ENCODE measurements around the gene PTPRD. TPM values are rescaled to one million over a fixed set of nuclear protein-coding genes. Genes with fewer than 3 reads are reported as not detected.

The PTPRD gene
- total and polyA plus RNA-seq, 4 donors, result 97.4 to 229 (median 161) TPM

DNA sequence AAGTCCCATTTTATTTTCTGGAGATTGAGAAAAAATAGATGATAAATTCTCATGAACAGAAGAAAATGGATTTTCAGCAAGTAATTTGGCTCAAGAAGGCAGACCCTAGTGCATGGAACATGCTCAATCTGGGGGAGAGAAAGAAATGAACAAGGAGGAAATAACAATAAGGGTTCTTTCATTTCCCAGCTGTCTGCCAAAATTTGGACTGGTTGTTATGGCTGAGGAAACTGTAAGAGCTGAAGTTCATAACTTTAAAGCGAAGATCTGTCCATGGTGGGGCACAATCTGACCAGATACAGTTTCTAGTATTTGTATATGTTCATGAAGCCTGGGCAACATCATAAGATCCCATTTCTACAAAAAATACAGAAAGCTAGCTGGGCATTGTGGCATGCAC lies 1426.7 kb downstream of the PTPRD start:
- no peaks in the 10 kb centered on the region for H3K4me1 ChIP-seq (ENCODE audit: control insufficient read depth, insufficient read depth, low read length)
- WGBS (ENCODE audit: insufficient coverage), result no CpG with 5 or more reads among the region's 1 CpG
- no peaks in the 10 kb centered on the region for H3K9me3 ChIP-seq (ENCODE audit: control insufficient read depth, insufficient read depth, low read length)
- no peak overlapping the region for H3K4me3 ChIP-seq (ENCODE audit: low read depth, low read length)
- no peaks in the 10 kb centered on the region for H3K36me3 ChIP-seq (ENCODE audit: control insufficient read depth, insufficient read depth, low read length)
- DNase-seq (ENCODE audit: low read depth in 4 of 6, low spot score in 6 of 6), result no peak
- no peaks in the 10 kb centered on the region for H3K27me3 ChIP-seq (ENCODE audit: control insufficient read depth, insufficient read depth, low read length)
- H3K27ac ChIP-seq (ENCODE audit: low read depth, low read length), result no peak overlapping the region

GRCh38 chr9:9182431-9182830 lies 1430.4 kb downstream of the PTPRD start:
- H3K36me3 ChIP-seq (ENCODE audit: control insufficient read depth, insufficient read depth, low read length), result no peaks in the 10 kb centered on the region
- no peaks in the 10 kb centered on the region for H3K27me3 ChIP-seq (ENCODE audit: control insufficient read depth, insufficient read depth, low read length)
- H3K9me3 ChIP-seq (ENCODE audit: control insufficient read depth, insufficient read depth, low read length), result no peaks in the 10 kb centered on the region
- DNase-seq (ENCODE audit: low read depth in 4 of 6, low spot score in 6 of 6), result no peak
- H3K4me1 ChIP-seq (ENCODE audit: control insufficient read depth, insufficient read depth, low read length), result no peaks in the 10 kb centered on the region
- 100% methylated on average over 1 of the region's 2 CpGs for WGBS (ENCODE audit: insufficient coverage)
- no peak overlapping the region for H3K4me3 ChIP-seq (ENCODE audit: low read depth, low read length)
- H3K27ac ChIP-seq (ENCODE audit: low read depth, low read length), result no peak overlapping the region

DNA sequence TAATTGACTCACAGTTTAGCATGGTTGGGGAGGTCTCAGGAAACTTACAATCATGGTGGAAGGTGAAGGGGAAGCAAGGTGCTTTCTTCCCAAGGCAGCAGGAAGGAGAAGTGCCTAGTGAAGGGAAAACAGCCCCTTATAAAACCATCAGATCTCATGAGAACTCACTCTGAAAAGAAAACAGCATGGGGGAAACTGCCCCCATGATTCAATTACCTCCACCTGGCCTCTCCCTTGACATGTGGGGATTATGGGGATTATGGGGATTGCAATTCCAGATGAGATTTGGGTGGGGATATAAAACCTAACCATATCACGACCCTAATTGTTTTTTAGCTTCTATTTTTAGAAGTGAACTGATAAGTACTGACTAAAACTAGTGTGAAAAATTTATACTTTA lies 1435.7 kb downstream of the PTPRD start:
- Histone ChIP-seq H3K36me3 (ENCODE audit: control insufficient read depth, insufficient read depth, low read length) (no peaks in the 10 kb centered on the region), H3K4me1 (ENCODE audit: control insufficient read depth, insufficient read depth, low read length) (no peaks in the 10 kb centered on the region), H3K9me3 (ENCODE audit: control insufficient read depth, insufficient read depth, low read length) (no peaks in the 10 kb centered on the region), H3K27me3 (ENCODE audit: control insufficient read depth, insufficient read depth, low read length) (no peaks in the 10 kb centered on the region), H3K27ac (ENCODE audit: low read depth, low read length) (no peak overlapping the region), H3K4me3 (ENCODE audit: low read depth, low read length) (no peak overlapping the region)
- no CpG with 5 or more reads among the region's 1 CpG for WGBS (ENCODE audit: insufficient coverage)
- DNase-seq (ENCODE audit: low read depth in 4 of 6, low spot score in 6 of 6), result no peak

DNA sequence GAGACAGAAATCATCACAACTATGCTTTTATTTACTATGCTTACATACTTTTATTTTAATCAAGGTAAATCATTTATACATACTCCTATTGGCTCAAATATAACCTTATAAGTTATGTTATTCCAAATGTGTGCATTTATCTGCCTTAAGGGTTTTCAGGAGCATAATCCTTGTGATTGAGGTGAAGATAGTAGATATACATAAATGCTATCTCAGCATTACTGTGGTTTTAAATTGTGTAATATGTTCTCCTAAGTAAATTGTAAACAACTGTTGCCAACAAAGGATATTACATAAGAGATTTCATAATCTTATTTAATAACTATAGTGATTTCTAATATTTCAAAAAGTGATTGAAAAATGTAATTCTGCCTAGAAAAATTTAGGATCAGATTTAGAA lies 1438.4 kb downstream of the PTPRD start:
- Histone ChIP-seq H3K9me3 (ENCODE audit: control insufficient read depth, insufficient read depth, low read length) (no peaks in the 10 kb centered on the region), H3K27me3 (ENCODE audit: control insufficient read depth, insufficient read depth, low read length) (no peaks in the 10 kb centered on the region), H3K27ac (ENCODE audit: low read depth, low read length) (no peak overlapping the region), H3K36me3 (ENCODE audit: control insufficient read depth, insufficient read depth, low read length) (no peaks in the 10 kb centered on the region), H3K4me1 (ENCODE audit: control insufficient read depth, insufficient read depth, low read length) (no peaks in the 10 kb centered on the region), H3K4me3 (ENCODE audit: low read depth, low read length) (no peak overlapping the region)
- no peak for DNase-seq (ENCODE audit: low read depth in 4 of 6, low spot score in 6 of 6)

DNA sequence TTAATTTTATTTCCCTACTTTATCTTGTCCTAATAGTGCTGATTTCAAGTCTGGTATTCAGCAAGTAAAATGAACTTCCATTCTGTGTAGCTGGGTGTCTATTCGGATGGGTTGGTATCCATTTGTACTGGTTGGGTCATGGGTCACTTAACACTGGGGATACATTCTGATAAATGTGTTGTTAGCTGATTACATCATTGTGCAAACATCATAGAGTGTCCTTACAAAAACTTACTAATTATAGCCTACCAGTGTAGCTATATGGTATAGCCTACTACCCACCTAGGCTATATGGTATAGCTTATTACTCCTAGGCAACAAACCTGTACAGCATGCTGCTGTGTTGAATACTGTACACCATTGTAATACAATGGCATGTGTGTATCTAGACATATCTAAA lies 1439.5 kb downstream of the PTPRD start:
- DNase-seq (ENCODE audit: low read depth in 4 of 6, low spot score in 6 of 6), result no peak

GRCh38 chr9:9170439-9171134 lies 1442.2 kb downstream of the PTPRD start:
- H3K36me3 ChIP-seq (ENCODE audit: control insufficient read depth, insufficient read depth, low read length), result no peaks in the 10 kb centered on the region
- H3K27ac ChIP-seq (ENCODE audit: low read depth, low read length), result peak overlapping the region; percentile 17
- no peaks in the 10 kb centered on the region for H3K27me3 ChIP-seq (ENCODE audit: control insufficient read depth, insufficient read depth, low read length)
- WGBS (ENCODE audit: insufficient coverage), result 25% methylated on average over 1 of the region's 4 CpGs
- peak; percentile 27 to 84 (median 36) for DNase-seq (ENCODE audit: low read depth in 4 of 6, low spot score in 6 of 6)
- H3K4me3 ChIP-seq (ENCODE audit: low read depth, low read length), result no peak overlapping the region
- no peaks in the 10 kb centered on the region for H3K4me1 ChIP-seq (ENCODE audit: control insufficient read depth, insufficient read depth, low read length)
- H3K9me3 ChIP-seq (ENCODE audit: control insufficient read depth, insufficient read depth, low read length), result no peaks in the 10 kb centered on the region

More for the DNA sequence above, 1439.5 kb downstream of the PTPRD start:
- Histone ChIP-seq H3K27ac (ENCODE audit: low read depth, low read length) (no peak overlapping the region), H3K4me1 (ENCODE audit: control insufficient read depth, insufficient read depth, low read length) (no peaks in the 10 kb centered on the region), H3K27me3 (ENCODE audit: control insufficient read depth, insufficient read depth, low read length) (no peaks in the 10 kb centered on the region), H3K36me3 (ENCODE audit: control insufficient read depth, insufficient read depth, low read length) (no peaks in the 10 kb centered on the region), H3K4me3 (ENCODE audit: low read depth, low read length) (no peak overlapping the region), H3K9me3 (ENCODE audit: control insufficient read depth, insufficient read depth, low read length) (no peaks in the 10 kb centered on the region)
- WGBS (ENCODE audit: insufficient coverage), result no CpG with 5 or more reads among the region's 1 CpG

DNA sequence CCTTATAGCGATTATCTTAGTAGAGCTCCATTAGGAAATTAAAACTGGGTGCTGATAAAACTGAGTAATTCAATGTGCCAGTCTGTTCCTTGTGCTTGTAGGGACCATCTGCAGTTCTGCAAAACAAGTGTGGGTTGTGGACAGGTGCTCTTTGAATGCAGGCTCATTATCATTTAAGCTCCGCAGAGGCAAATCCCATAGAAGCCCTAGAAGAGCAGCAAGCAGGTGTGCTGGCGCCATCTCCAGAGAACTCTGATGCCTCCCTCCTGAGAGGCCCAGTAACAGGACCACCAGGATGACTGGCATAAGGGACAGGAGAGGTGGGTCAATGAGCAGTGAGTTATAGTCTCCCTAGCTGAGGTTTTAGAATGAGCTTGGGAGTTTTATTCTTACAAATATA lies 1470.8 kb downstream of the PTPRD start:
- no peaks in the 10 kb centered on the region for H3K9me3 ChIP-seq (ENCODE audit: control insufficient read depth, insufficient read depth, low read length)
- no peaks in the 10 kb centered on the region for H3K4me1 ChIP-seq (ENCODE audit: control insufficient read depth, insufficient read depth, low read length)
- H3K36me3 ChIP-seq (ENCODE audit: control insufficient read depth, insufficient read depth, low read length), result no peaks in the 10 kb centered on the region
- H3K27me3 ChIP-seq (ENCODE audit: control insufficient read depth, insufficient read depth, low read length), result no peaks in the 10 kb centered on the region
- peak in 2 of 6 donors; percentile 10 to 19 for DNase-seq (ENCODE audit: low read depth in 4 of 6, low spot score in 6 of 6)
- H3K4me3 ChIP-seq (ENCODE audit: low read depth, low read length), result no peak overlapping the region
- H3K27ac ChIP-seq (ENCODE audit: low read depth, low read length), result no peak overlapping the region
- WGBS (ENCODE audit: insufficient coverage), result 60% methylated on average over 1 of the region's 3 CpGs

GRCh38 chr9:9133526-9133925 lies 1479.3 kb downstream of the PTPRD start:
- no peak for DNase-seq (ENCODE audit: low read depth in 4 of 6, low spot score in 6 of 6)
- H3K27me3 ChIP-seq (ENCODE audit: control insufficient read depth, insufficient read depth, low read length), result no peaks in the 10 kb centered on the region
- no peak overlapping the region for H3K4me3 ChIP-seq (ENCODE audit: low read depth, low read length)
- no peaks in the 10 kb centered on the region for H3K36me3 ChIP-seq (ENCODE audit: control insufficient read depth, insufficient read depth, low read length)
- 100% methylated on average over 2 of the region's 3 CpGs for WGBS (ENCODE audit: insufficient coverage)
- H3K27ac ChIP-seq (ENCODE audit: low read depth, low read length), result no peak overlapping the region
- no peaks in the 10 kb centered on the region for H3K4me1 ChIP-seq (ENCODE audit: control insufficient read depth, insufficient read depth, low read length)
- H3K9me3 ChIP-seq (ENCODE audit: control insufficient read depth, insufficient read depth, low read length), result no peaks in the 10 kb centered on the region

DNA sequence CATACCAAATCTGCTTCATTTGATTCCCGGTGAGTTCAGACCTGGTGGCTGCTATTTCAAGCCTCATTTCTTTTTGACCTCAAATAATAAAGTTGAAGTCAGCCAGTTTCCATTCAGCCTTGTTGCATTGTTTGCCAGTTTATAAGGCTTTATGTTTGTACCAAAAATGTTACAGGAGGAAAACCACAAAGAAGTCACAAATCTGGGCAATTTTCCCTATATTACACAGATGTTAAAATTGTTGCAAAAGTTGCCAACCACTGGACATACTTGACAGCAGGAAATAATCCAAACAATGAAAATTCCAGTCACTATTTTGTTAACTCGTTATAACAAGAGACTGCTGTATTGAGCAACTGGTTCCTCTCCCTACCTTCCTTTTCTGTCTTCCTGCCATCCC lies 1488.2 kb downstream of the PTPRD start:
- Histone ChIP-seq H3K4me1 (ENCODE audit: control insufficient read depth, insufficient read depth, low read length) (no peaks in the 10 kb centered on the region), H3K36me3 (ENCODE audit: control insufficient read depth, insufficient read depth, low read length) (no peaks in the 10 kb centered on the region), H3K27ac (ENCODE audit: low read depth, low read length) (no peak overlapping the region), H3K4me3 (ENCODE audit: low read depth, low read length) (no peak overlapping the region), H3K9me3 (ENCODE audit: control insufficient read depth, insufficient read depth, low read length) (no peaks in the 10 kb centered on the region), H3K27me3 (ENCODE audit: control insufficient read depth, insufficient read depth, low read length) (no peaks in the 10 kb centered on the region)
- 44% methylated on average over 1 of the region's 2 CpGs for WGBS (ENCODE audit: insufficient coverage)
- peak in 1 of 6 donors; percentile 70 for DNase-seq (ENCODE audit: low read depth in 4 of 6, low spot score in 6 of 6)

- DNase-seq (ENCODE audit: low read depth in 4 of 6, low spot score in 6 of 6), result peak in 1 of 6 donors; percentile 74
- Histone ChIP-seq H3K4me3 (ENCODE audit: low read depth, low read length) (no peak overlapping the region), H3K4me1 (ENCODE audit: control insufficient read depth, insufficient read depth, low read length) (no peaks in the 10 kb centered on the region), H3K27me3 (ENCODE audit: control insufficient read depth, insufficient read depth, low read length) (no peaks in the 10 kb centered on the region), H3K9me3 (ENCODE audit: control insufficient read depth, insufficient read depth, low read length) (no peaks in the 10 kb centered on the region), H3K27ac (ENCODE audit: low read depth, low read length) (no peak overlapping the region), H3K36me3 (ENCODE audit: control insufficient read depth, insufficient read depth, low read length) (no peaks in the 10 kb centered on the region)
- WGBS (ENCODE audit: insufficient coverage), result no CpG with 5 or more reads among the region's 3 CpGs
These were observed 1490.4 kb downstream of the PTPRD start for GRCh38 chr9:9122230-9122875.

All from spinal cord (tissue), 10 donors.